ENCODE results near the gene DFFB.

The DFFB gene

GRCh38 chr1:3898994-3899753, 41.9 kb downstream of the DFFB start:
- no peak for DNase-seq

- DNase-seq = no peak
Observed at GRCh38 chr1:3899754-3900149, 42.5 kb downstream of the DFFB start.

- DNase-seq = peak; percentile 98
Observed at GRCh38 chr1:3900150-3900968, 43.1 kb downstream of the DFFB start, which contains the start of gene C1orf174. C1orf174 (minus strand) TSS chr1:3900272; CDS start chr1:3900186, 86 bp downstream.

- DNase-seq = peak; percentile 90
Observed at GRCh38 chr1:3900969-3901529, 43.8 kb downstream of the DFFB start.

- no peak for DNase-seq
Observed at GRCh38 chr1:3902111-3902511, 44.8 kb downstream of the DFFB start.

GRCh38 chr1:3902571-3903091, 45.4 kb downstream of the DFFB start:
- no peak for DNase-seq

GRCh38 chr1:3903141-3904005, 46.1 kb downstream of the DFFB start:
- DNase-seq = no peak

GRCh38 chr1:3904006-3904842, 46.9 kb downstream of the DFFB start:
- DNase-seq = no peak

GRCh38 chr1:3904843-3905185, 47.5 kb downstream of the DFFB start:
- no peak for DNase-seq

- DNase-seq = no peak
Observed at GRCh38 chr1:3905266-3905952, 48.1 kb downstream of the DFFB start.

GRCh38 chr1:3905953-3906671, 48.8 kb downstream of the DFFB start:
- no peak for DNase-seq

GRCh38 chr1:3906672-3907020, 49.4 kb downstream of the DFFB start:
- DNase-seq = no peak

GRCh38 chr1:3907031-3907534, 49.8 kb downstream of the DFFB start:
- DNase-seq = no peak

GRCh38 chr1:3907621-3908165, 50.4 kb downstream of the DFFB start:
- no peak for DNase-seq

- DNase-seq = no peak
Observed at GRCh38 chr1:3908886-3909517, 51.7 kb downstream of the DFFB start.

GRCh38 chr1:3909615-3910014, 52.3 kb downstream of the DFFB start:
- no peak for DNase-seq

- no peak for DNase-seq
Observed at GRCh38 chr1:3910049-3910731, 52.9 kb downstream of the DFFB start.
